GM12873 (cell line): ENCODE data around the gene ANKRD42.

Experiments
- CTCF ChIP-seq: IDR thresholded peaks from 2 replicates; pipeline ENCODE4 v1.5.1; 2012; ENCODE audit warnings: low read depth, mild to moderate bottlenecking, moderate library complexity, low read length, control low read depth; ENCODE audit not compliant: insufficient read depth; ENCODE audit errors: missing control alignments

ANKRD42 gene

GRCh38 chr11:83193315-83194280 lies at the start of gene ANKRD42:
TSS of gene ANKRD42 (plus strand) at chr11:83193712. CDS start at chr11:83194671, 959 bp downstream.
- peak; percentile 19 for TF ChIP-seq CTCF

GRCh38 chr11:83147895-83148294 lies 45.6 kb upstream of the ANKRD42 start:
- TF ChIP-seq CTCF: no peak

- TF ChIP-seq CTCF: no peak
Observed at GRCh38 chr11:83150450-83150849, 43.1 kb upstream of the ANKRD42 start.

GRCh38 chr11:83151274-83151977 lies 42.1 kb upstream of the ANKRD42 start:
- no peak for TF ChIP-seq CTCF

GRCh38 chr11:83152264-83152663 lies 41.2 kb upstream of the ANKRD42 start:
- no peak for TF ChIP-seq CTCF

- no peak for TF ChIP-seq CTCF
Observed at GRCh38 chr11:83153764-83154163, 39.7 kb upstream of the ANKRD42 start.

GRCh38 chr11:83156144-83156995 lies 37.1 kb upstream of the ANKRD42 start:
- no peak for TF ChIP-seq CTCF
